Kidney (tissue), 14 donors: ENCODE data around the gene PROSER3. TPM values are rescaled to one million over a fixed set of nuclear protein-coding genes. Genes with fewer than 3 reads are reported as not detected.

Experiments used
- DNase-seq, 5 donors: peaks; one replicate each; pipeline ENCODE4 v3.0.0-alpha.2; 2013 to 2020
- FAIRE-seq: peaks from 2 replicates; lab custom pipeline; 2012; peaks lifted over from hg19 to GRCh38; lab: Jason Lieb, UNC
- H3K27ac ChIP-seq, 2 donors: one replicate each; pipeline ENCODE4 v1.7.0; 2013; ENCODE audit warnings: low read depth in 2 of 2, low read length in 2 of 2, inconsistent platforms in 1 of 2
- H3K27me3 ChIP-seq: one replicate; pipeline ENCODE4 v1.7.1; 2013; ENCODE audit warnings: low read length, inconsistent platforms; ENCODE audit not compliant: control insufficient read depth, insufficient read depth
- H3K36me3 ChIP-seq, 3 donors: one replicate each; pipeline versions ENCODE4 v1.7.0 to v1.7.1; 2013; ENCODE audit warnings: low read length in 3 of 3, control low read depth in 1 of 3, inconsistent platforms in 1 of 3; ENCODE audit not compliant: insufficient read depth in 3 of 3, control insufficient read depth in 2 of 3
- H3K4me1 ChIP-seq, 3 donors: one replicate each; pipeline versions ENCODE4 v1.7.0 to v1.7.1; 2013; ENCODE audit warnings: low read length in 3 of 3, inconsistent platforms in 1 of 3, low read depth in 1 of 3; ENCODE audit not compliant: control insufficient read depth in 2 of 3, insufficient read depth in 2 of 3
- H3K4me3 ChIP-seq, 3 donors: one replicate each; pipeline versions ENCODE4 v1.7.0 to v1.8.1; 2013; ENCODE audit warnings: low read length in 3 of 3, control low read depth in 1 of 3, inconsistent platforms in 1 of 3
- H3K9ac ChIP-seq, 3 donors: one replicate each; pipeline versions ENCODE4 v1.7.0 to v1.7.1; 2013; ENCODE audit warnings: low read length in 3 of 3, control low read depth in 1 of 3, inconsistent platforms in 1 of 3
- H3K9me3 ChIP-seq, 3 donors: one replicate each; pipeline versions ENCODE4 v1.7.0 to v1.7.1; 2013; ENCODE audit warnings: low read length in 3 of 3, control low read depth in 1 of 3, inconsistent platforms in 1 of 3; ENCODE audit not compliant: control insufficient read depth in 2 of 3, insufficient read depth in 1 of 3
- CTCF ChIP-seq: IDR thresholded peaks from 3 replicates; pipeline ENCODE4 v1.5.1; 2012; ENCODE audit warnings: mild to moderate bottlenecking, moderate library complexity, borderline replicate concordance; ENCODE audit not compliant: insufficient read depth; ENCODE audit errors: extremely low read depth
- intact Hi-C: fragments of 100-400 bp; cut with DNase I; formaldehyde crosslinking; loops from one replicate; pipeline ENCODE4 v1.11.1; 2022
- polyA plus RNA-seq: library from polyadenylated mRNA; stranded (reverse); fragments of 350-450 nt; fragmentation: Illumina TruSeq; extraction: RNeasy Lipid Tissue Mini Kit (QIAGEN cat#74804); gene quantifications from one replicate; pipeline ENCODE4 v1.2.3, GENCODE V29; 2014; ENCODE audit warnings: low read depth, low replicate concordance; ENCODE audit not compliant: insufficient read depth
- total RNA-seq: library from RNA; stranded (reverse); fragmentation: NEBNext Ultra II Directional; extraction: Animal tissue kit (Norgen Biotek cat#: 25700); gene quantifications from one replicate; pipeline ENCODE4 v1.2.1, GENCODE V29; 2021
- donor health status: control.
- donor health status: control.
- donor health status: control.
- donor health status: control.
- donor health status: control.
- donor health status: DM: yes; HTN: yes; CAD: no.
- donor health status: Normal renal cell carcinoma (clear cell type).

The PROSER3 gene
- total and polyA plus RNA-seq, 2 donors from 2014 or later = 2.8 to 34.9 TPM

GRCh38 chr19:35746087-35746462 lies 11.9 kb upstream of the PROSER3 start:
- intact Hi-C loops = no loop called here
- no peaks in the 10 kb centered on the region for H3K9me3 ChIP-seq
- H3K27me3 ChIP-seq = no peaks in the 10 kb centered on the region
- peak overlapping the region; percentile 94 to 99 (median 94) for H3K4me3 ChIP-seq
- no peak for TF ChIP-seq CTCF
- DNase-seq (no peak), FAIRE-seq (no peak)
- H3K36me3 ChIP-seq = no peaks in the 10 kb centered on the region
- H3K9ac ChIP-seq = peak overlapping the region; percentile 63 to 98 (median 77)
- H3K27ac ChIP-seq = peak overlapping the region in 1 of 2 donors; percentile 79
- H3K4me1 ChIP-seq = peaks cover 2 to 18% (median 9%) of the 10 kb centered on the region in 3 donors

- no peak for FAIRE-seq
- H3K27ac ChIP-seq = no peak overlapping the region
Observed at GRCh38 chr19:35746531-35746930, 11.4 kb upstream of the PROSER3 start.

GRCh38 chr19:35748106-35749020 lies 9.6 kb upstream of the PROSER3 start, which contains the start of gene LIN37:
LIN37 (plus strand) TSS chr19:35748576; CDS start chr19:35748725, 149 bp downstream.
- intact Hi-C loops = no loop called here
- peak within 1 kb of the TSS; percentile 60 to 97 (median 85) for H3K9ac ChIP-seq
- peaks cover 0 to 10% (median 6%) of the 10 kb centered on the region in 3 donors for H3K36me3 ChIP-seq
- peak; percentile 27 for TF ChIP-seq CTCF
- H3K9me3 ChIP-seq = no peaks in the 10 kb centered on the region
- FAIRE-seq (peak; percentile 96), DNase-seq (peak; percentile 99 to 100 (median 99))
- H3K27ac ChIP-seq = peak within 1 kb of the TSS; percentile 63 to 71
- peaks cover 2 to 18% (median 9%) of the 10 kb centered on the region in 3 donors for H3K4me1 ChIP-seq
- peak within 1 kb of the TSS; percentile 91 to 100 (median 92) for H3K4me3 ChIP-seq
- H3K27me3 ChIP-seq = no peaks in the 10 kb centered on the region

More at GRCh38 chr19:35746531-35746930, 11.4 kb upstream of the PROSER3 start:
- DNase-seq = no peak
- no peaks in the 10 kb centered on the region for H3K36me3 ChIP-seq
- no peaks in the 10 kb centered on the region for H3K9me3 ChIP-seq
- peaks cover 2 to 18% (median 9%) of the 10 kb centered on the region in 3 donors for H3K4me1 ChIP-seq
- no peak for TF ChIP-seq CTCF
- H3K4me3 ChIP-seq = peak overlapping the region in 2 of 3 donors; percentile 94 to 99
- H3K27me3 ChIP-seq = no peaks in the 10 kb centered on the region
- intact Hi-C loops = no loop called here
- H3K9ac ChIP-seq = no peak overlapping the region
